GM18498 (cell line): ENCODE results near the gene PSD2.
A peak's percentile ranks its signal among the peaks of the same experiment; 100 is the strongest.

Source experiments
- ATAC-seq: cut with Tn5 transposase; IDR thresholded peaks from one replicate; pipeline ENCODE4 v1.9.1; 2021; ENCODE audit warnings: mild to moderate bottlenecking, moderate library complexity; ENCODE audit not compliant: unreplicated experiment

The PSD2 gene

DNA sequence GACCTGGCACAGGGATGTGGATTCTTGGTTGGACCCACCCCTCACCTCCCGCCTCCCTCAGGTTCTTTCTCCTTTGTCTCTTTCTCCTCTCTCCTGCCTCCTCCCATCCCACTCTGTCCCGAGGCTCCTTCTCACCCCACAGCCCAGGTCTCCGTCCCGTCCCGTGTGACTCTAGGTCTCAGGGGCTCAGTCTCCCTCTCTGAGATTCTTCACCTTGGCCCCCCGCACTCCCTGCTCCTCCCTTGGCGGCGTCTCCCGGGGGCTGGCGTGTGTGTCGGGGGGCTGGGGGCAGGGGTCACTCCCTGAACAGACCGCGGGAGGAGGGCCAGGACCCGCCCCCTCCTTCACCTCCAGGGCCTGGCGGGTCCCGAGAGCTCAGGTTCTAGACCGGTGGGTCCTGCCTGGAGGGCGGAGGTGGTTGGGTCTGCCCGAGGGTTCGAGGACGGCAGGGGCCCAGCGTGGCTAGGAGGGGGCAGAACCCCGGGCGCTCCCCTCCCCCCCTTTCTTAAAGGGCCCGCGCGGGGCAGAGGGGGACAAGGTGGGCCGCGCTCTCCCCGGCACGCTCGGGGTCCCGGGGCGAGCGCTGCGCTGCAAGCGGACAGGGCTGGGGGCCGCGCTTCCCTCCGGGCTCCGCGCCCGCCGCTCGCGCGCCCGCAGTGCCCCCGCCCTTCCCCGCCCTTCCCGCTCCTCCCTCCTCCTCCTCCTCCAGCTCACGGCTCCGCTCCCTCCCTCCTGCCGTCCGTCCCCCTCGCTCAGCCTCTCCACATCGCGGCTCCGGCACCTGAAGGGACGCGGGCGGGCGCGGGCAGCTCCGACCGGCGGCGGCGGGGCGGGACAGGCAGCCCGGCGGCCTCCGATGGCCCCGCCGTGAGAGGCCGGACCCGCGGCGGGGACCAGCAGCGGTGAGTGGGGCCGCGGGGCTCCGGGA lies at the start of gene PSD2:
Gene PSD2, plus strand, starts transcription at position 735 of the 928 bp plus-strand sequence. CDS start 13,633 bp downstream, outside the sequence.
- ATAC-seq, result no peak

GRCh38 chr5:139746691-139747582 lies 48.7 kb upstream of the PSD2 start:
- ATAC-seq, result peak; percentile 38

DNA sequence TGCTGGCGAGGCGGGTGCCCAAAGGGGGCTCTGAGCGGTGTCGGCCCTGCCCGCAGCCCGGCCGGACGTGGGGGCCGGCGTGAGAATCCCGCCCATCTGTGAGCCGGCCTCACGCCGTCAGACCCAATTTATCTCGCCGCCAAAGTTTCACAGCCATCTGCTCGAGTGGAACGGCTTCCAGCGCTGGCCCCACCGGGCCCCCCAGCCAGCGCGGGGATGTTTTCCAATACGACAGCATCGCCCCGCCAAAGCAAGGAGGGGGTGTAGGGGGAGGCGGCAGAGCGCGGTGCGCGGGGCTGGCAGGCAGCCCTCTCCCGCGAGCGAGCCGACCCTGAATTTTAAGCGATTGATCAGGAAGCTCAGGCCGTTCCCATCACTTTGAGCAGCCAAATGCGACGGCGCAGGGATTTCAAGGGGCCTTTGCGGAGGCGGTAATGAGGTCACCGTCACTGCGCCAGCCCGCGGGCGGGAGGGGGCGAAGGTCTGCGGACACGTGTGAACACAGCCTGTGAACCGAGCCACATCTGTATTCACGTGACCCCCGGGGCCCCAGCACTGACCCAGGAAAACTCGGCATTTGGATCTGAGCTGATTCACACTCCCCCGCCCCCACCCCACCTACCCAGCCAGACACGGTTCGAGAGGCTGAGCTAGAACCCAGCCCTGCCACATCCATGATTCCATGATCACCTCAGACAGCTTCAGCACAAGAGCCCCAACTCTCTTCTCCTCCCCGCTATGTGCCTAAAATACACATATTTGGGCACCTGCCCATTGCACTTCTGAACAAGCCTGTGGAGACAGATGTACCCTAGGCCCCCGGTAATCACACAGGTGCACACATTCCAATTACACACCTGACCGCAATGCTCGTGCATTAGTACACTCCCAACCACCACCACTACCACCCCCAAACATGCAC lies 47.8 kb upstream of the PSD2 start:
- peak; percentile 25 for ATAC-seq

DNA sequence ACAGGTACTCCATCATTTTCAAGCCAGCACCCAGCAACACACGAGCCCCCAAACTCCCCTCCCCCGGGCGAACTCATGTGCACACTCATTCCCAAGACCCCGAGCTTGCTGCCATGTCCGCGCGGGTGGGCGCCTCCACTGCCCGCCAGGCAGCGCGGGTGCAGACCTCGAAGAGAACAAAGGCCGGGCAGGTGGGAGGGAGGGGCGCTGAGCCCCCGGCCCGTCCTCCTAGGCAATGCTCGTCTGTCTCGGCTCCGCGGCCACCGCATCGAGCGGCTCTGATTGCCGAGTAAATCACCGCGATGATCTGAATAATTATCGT lies 47.1 kb upstream of the PSD2 start:
- no peak for ATAC-seq

- no peak for ATAC-seq
These were observed 46.4 kb upstream of the PSD2 start for GRCh38 chr5:139749242-139749641.

GRCh38 chr5:139751236-139751635 lies 44.4 kb upstream of the PSD2 start:
- no peak for ATAC-seq

DNA sequence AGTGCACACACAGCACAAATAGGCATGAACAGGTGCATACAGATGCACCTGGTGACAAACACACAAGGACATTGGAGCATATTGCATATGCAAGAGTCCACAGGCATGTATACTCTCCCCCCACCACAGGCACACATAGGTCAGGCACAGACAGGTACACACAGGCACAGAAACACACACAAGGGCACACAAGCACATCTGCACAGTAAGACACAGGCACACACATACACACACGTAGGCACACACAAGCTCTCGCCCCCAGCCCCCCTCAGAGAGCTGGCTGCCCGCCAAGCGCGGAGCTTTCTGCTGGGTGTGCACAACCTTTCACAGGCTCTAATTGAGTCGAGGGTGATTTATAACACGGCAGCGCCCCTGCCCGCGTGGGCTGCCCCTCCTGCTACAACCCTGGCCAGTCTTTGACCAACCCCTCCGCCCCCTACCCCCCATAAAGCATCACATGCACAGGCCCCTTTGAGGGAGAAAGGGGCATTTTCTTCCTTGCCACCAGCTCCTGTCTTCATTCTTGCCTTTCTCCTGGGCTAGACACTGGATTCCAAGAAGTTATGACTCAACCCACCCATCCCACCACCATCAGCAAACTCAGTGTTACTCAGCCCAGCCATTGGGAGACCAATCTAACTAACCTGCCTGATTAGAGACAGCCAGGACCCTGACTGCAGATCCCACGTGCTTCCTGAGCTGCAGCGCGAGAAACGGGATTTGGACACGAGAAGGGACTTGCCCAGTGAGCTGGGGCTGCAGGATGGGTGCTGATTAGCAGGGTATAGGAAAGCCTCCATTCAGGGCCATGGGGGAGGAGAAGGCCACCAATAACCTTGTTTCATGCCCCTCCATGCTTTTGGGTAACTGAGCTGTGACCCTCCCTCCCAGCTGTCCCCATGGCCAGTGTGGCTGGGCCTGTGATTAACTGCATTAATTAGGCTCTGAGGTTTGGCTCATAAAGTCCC lies 42.8 kb upstream of the PSD2 start:
- ATAC-seq, result no peak

DNA sequence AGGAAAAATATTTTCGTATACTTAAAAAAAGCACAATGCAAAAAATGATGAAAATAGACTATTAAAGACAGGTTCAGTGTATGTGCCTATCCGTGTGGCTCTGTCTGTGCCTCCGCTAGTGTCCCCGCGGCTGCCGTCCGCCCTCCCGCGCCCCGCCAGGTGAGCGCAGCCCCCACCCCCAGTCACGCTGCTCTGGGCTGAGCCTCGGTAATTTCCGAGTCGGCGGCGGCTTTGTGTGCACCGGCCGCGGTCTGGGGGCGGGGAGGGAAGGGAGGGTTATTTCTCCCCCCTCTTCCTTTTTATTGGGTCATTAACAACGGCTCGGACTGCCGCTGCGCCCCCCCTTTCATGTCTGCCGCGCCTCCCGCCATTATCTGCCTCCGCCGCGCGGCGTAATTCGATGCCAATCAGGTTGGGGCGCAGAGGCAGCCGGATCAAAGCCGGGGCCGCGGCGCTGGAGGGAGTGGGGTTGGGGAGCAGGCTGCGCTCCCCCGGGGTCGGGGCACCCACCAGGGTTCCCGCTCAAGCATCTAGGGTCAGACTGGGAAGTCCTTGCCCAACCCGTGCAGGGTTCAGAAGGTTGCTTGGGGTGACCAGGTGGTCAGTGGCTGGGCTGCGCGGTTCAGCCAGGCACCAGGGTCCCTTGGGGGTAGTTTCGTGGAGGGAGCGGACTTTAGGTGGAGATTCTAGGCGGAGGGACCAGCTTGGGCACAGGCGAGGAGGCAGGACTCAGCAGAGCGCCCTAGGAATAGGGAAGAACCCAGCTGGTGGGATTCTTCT lies 39.5 kb upstream of the PSD2 start:
- peak; percentile 42 for ATAC-seq

DNA sequence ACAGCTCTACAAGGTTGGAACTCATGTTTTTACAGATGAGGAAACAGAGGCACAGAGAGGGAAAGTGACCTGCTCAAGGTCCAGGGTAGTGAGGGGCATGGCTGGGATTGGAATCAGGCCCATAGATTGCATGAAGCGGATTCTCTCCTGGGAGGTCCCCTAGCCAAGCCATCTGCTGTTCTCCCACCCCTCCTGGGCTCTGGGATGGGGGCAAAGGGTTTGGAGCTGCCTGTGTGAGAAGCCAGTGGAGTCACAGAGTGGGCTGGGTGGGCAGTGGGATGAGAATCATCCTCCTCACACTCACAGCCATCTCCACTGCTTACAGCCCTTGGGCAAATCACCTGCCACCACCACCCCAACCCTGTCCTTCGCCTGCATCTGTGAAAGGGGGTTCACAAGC lies 38.6 kb upstream of the PSD2 start:
- no peak for ATAC-seq

- no peak for ATAC-seq
These were observed 37.7 kb upstream of the PSD2 start for GRCh38 chr5:139757727-139758509.

- ATAC-seq, result no peak
These were observed 37.0 kb upstream of the PSD2 start for GRCh38 chr5:139758510-139759075.

GRCh38 chr5:139759219-139759721 lies 36.3 kb upstream of the PSD2 start:
- ATAC-seq, result no peak

DNA sequence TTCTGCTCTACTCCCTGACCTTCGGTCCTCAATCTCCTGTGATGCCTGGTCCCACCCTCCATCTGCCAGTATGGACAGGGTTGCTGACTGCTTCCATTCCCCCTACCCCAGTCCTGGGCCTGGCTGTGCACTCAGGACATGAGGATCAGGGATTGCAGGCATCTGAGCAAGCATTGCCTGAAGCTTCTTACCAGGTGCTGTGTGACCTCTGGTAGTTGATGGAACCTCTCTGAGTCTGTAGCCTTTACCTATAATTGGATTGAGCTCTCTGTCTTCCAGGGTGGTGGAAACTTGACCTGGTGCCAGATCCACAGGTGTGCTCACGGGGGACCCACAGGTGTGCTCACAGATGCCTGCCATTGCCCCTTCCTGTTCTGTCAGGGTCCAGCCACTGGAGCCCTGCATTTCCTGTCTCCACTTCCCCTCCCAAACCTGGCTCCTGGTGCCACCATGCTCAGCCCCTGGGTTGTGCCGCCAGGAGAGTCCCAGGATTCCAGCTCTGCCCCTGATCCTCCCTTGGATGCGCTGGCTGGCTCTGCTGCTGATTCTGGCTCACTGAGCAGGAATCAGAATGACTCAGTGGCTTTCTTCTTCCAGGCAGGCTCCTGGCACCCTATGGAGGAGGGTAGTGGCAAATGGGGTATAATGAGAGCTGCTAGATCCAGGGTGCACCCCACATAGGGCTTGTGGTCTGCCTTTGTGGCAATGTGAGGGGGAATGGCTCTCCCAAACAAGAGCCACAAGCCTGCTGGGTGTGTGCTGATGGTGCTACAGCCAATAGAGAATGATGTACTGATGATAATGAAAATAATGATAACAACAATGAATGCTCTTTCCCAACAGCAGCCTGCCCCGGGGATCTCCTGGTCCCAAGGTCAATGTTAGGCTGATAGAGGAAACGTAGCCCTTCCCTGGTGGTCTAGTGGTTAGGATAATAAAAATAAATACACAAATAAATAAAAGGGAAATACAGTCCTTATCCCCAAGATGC lies 35.2 kb upstream of the PSD2 start:
- no peak for ATAC-seq

DNA sequence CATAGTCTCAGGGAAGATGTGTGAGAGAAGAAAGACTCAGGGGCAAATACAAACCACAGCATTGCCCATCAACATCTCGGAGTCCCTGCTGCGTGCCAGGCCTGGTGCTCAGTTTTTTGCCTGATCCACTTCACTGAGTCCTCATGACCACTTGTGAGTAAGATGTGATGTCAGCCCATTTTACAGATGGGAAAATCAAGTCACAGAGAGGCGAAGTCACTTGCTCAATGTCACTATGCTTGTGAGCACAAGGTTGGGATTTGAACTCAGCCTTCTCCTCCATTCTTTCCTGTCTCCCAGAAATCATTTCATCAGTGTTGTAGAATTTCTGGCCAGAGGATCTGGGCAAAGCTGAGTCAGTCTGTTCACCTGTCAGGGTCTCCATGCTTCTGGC lies 34.6 kb upstream of the PSD2 start:
- ATAC-seq, result no peak

- no peak for ATAC-seq
These were observed 34.1 kb upstream of the PSD2 start for GRCh38 chr5:139761501-139761900.

DNA sequence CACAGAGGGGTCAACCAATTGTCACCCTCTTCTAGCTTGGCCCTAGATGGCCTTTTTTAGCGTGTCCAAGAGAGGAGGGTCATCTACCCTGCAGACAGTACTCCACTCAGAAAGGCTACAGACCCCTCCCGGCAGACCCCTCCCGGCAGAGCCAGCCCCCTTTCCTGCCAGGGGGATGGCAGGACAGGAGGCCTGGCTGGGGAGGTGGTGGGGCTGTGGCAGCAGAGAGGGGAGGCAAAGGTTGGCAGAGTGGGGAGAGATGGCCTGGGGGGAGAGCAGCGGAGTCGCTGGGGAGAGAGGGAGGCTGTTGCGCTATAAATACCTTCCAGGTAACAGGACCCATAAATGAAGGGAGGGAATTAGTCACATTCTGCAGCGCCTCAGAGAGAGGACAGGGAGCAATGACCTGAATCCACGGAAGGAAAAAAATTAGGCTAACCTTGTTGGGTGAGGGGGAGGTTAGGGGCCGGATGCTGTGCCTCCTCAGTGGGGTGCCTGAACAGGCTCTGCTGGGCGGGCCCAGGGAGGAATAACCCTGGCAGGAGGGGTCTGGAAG lies 32.9 kb upstream of the PSD2 start:
- ATAC-seq, result no peak
